Muscle of arm (tissue), 12 donors: Measurements from ENCODE around the gene ING4. TPM values are rescaled to one million over a fixed set of nuclear protein-coding genes. Genes with fewer than 3 reads are reported as not detected.
A peak's percentile ranks its signal among the peaks of the same experiment; 100 is the strongest.

ENCODE experiments used
- DNase-seq: peaks from one replicate; pipeline ENCODE4 v3.0.0-alpha.2; 2013
- polyA plus RNA-seq, 12 donors: library from polyadenylated mRNA; unstranded; fragments of 120-200 nt; gene quantifications; one replicate each; pipeline ENCODE4 v1.2.1, GENCODE V29; 2013; ENCODE audit not compliant: insufficient read length in 12 of 12

ING4 gene
- polyA plus RNA-seq, 12 donors: 45.1 to 100 (median 52.8) TPM; not detected in 1

DNA sequence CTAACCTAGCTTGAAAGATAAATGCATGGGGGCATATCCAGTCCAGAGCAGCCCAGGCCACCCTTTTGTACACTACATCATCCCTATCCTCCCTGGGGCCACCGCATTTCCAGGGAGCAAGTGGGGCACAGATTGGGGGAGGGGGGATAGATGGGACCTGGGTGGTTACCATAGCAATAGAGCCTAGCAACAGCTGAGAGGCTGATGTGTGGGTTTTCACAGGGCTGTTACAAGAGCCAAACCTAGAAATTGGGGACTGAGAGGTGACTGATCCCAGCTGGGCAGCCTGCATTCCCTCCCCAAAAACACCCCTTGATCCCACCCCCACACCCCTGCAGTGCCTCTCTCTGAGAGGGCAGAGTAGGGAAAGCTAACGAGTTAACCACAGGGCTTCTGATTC is 30.0 kb upstream of the ING4 start:
- DNase-seq: no peak

DNA sequence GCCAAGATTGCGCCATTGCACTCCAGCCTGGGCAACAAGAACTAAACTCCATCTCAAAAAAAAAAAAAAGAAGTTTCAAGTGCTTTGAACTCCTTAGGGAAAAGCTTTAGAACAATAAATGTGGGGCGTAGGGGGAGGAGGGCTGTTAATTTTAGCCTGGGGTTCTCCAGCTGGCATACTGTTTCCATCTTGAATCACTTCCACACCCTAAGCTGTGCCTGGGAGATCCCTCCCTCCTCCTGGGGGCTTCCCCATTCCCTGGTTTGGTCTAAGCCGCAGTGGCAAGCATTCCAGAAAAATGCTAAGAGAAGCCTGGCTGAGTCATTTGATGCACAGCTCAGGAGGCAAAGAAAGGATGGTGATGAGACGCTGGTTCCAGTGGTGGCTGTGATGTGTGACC is 28.6 kb upstream of the ING4 start:
- no peak for DNase-seq

DNA sequence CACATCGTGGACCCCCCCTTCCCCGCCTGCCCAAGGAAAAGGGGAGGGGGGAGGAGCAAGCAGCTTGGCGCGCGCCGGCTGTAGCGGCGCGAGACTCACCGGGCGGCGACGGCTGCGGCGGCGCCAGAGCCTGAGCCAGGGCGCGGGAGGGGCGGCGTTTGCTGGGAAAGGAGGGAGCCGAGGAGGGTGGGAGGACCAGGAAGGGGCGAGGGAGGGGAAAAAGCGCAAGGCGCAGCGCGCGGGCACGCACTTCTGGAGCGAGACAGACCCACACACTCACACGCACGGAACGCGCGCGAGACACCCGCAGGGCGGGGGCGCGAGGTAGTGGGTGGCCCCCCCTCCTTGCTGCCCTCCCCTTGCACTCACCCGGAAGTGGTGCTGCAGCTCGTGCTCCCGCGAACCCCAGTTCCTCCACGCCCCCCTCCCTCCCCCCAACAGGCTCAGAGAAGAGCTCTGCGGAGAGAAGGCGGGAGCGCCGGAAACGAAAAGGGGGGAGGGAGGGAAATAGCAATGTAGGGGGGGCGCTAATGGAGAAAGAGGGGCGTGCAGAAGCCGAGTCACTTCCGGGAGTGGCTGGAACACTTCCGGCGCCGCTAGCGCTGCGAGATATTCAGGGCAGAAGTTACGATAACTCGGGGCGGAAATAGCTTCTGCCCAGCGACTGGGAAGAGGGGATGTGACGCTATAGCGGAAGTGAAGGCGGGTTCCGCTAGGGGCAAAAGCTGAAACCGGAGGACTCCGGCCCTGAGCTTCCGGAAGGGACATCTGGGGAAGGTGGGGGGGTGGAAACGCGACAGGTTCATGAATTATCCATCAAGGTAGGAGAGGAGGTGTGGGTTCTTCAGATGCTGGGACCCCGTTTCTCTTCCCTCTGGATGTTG is 26.3 kb upstream of the ING4 start, which contains the start of gene ZNF384:
TSS of gene ZNF384 (minus strand) at position 377 of the 884 bp plus-strand sequence. CDS start 9,855 bp downstream, outside the sequence.
- DNase-seq: peak; percentile 100

DNA sequence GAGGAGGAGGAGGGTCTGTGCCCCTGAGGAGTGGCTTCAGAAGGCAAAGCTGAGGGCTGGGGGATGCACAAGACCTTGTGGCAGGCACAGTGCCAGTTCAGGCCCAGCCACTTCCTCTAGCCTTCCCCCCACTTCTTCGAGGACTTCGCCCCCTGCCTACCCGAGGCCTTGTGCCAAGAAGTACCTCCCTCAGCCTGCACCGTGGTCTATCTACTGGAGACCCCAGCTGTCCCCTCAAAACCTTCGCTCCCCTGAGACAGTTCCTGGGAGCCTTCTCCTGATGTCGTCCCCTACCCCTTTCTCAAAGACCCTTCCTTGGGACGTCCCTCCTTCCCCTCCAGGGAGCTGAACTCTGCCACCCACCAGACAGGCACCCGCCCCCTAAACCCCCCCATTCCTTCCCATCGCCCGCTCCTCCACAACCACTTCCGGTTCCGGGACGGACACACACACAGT is 25.7 kb upstream of the ING4 start:
- no peak for DNase-seq

- no peak for DNase-seq
Measured at GRCh38 chr12:6685814-6686213, 22.9 kb upstream of the ING4 start.

DNA sequence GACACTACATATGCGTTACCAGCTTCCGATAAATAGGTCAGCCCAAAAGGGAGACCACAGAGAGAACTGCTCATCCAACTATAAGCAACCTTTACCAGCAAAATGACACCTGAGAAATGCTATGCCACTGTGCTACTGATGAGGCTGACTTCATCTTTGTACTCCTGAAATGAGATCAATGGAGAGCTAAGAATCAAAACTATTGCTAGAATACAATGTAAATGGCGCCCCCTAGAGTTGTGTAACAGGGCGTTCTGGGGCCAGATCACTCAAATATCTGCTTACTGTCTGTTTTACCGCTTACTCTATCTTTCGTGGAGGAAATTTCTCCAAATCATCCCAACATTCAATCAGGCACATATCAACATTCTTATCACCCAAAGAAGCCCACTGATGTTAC is 21.7 kb upstream of the ING4 start:
- no peak for DNase-seq

DNA sequence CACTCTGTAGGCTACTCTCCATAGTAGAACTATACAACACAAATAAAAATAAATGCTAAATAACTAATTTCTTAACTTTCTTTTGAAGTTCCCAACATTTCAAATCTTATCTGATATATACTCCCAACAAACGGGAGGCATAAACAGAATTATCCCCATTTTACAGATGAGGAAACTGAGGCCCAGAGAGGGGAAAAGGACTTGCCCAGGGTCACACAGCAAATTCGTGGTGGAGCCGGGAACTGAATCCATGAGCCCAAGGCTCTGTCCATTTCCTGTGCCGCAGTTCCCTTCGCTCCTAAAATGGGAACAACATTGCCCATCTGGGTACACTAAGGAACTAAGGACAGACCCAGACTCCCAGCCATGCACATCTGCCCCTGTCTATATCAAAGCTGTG is 14.0 kb upstream of the ING4 start:
- DNase-seq: no peak

DNA sequence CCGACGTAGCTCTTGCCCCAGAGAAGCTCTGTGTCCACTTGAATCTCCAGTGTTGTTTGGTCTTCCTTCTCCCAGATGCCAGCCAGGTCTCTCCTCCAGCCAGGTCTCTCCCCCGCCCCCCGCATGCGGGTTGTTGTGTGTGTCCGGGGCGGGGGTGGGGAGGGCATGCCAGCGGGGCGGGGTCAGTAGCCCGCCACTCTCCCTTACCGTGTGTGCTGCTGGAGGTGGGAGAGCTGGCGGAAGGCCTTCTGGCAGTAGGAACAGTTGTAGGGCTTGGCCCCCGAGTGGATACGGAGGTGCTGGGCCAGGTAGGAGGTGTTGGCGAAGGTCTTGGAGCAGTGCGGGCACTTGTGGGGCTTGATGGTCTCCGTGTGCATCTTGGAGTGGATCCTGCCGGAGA is 9.2 kb upstream of the ING4 start:
- DNase-seq: no peak

DNA sequence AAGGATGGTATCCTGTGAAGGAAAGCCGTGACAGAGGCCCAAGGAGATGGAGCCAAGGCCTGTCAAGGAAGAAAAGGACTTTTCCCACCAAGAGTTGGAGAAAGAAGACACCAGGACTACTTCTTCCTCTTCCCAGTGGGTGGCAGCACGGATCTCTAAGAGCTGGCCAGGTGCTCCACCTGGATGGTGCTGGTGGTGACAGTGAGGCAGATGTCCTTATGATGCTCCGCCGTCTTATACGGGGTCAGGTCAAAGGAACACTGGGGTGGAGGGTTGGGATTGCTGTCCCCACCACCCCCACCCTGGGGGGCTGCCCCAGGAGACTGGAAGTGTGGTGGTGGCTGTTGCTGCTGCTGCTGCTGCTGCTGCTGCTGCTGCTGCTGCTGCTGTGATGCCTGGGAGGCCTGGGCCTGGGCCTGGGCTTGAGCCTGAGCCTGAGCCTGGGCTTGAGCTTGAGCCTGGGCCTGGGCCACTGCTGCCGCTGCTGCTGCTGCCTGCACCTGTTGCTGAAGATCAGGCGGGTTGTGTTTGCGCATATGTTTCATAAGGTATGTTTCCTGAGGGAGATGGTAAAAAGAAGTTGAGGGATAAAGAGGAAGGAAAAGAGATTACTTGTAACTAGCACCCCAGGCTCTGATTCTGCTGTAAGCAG is 4.8 kb upstream of the ING4 start:
- DNase-seq: no peak

GRCh38 chr12:6666211-6666610 is 3.3 kb upstream of the ING4 start:
- DNase-seq: no peak

DNA sequence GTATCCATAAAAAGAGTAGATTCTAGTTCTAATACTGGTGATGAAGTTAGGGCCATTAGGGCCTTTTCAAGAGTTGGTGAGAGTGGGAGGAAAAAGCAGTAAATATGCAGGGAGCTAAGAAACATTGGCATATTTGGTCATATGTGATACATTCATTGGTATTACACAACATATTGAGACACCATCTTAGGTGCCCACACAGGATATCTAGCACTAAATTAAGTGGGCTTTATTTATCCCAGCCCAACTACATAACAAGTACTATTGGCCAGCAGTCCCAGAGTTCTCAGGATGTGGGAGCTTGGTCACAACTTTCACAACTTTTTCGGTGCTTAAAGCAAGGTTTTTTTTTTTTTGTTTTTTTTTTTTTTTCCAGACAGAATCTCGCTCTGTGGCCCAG is 2.0 kb upstream of the ING4 start:
- DNase-seq: no peak

DNA sequence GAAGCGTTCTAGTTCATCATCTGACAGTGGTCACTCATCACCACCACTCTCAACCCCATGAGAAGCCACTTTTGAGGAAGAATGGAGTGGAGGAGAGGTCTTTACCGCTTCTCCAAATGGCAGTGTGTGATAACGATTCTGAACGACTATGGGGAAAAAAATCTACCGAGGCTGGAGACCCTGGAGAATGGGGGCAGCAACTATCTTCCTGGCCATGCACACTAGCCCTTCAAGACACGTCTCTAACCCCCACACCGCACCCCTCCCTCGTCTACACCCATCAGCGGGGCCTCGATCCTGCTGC is 365 bp downstream of the ING4 start:
- DNase-seq: no peak

GRCh38 chr12:6653987-6654386 is 8.9 kb downstream of the ING4 start:
- no peak for DNase-seq

- DNase-seq: no peak
Measured at GRCh38 chr12:6653342-6653741, 9.6 kb downstream of the ING4 start.

DNA sequence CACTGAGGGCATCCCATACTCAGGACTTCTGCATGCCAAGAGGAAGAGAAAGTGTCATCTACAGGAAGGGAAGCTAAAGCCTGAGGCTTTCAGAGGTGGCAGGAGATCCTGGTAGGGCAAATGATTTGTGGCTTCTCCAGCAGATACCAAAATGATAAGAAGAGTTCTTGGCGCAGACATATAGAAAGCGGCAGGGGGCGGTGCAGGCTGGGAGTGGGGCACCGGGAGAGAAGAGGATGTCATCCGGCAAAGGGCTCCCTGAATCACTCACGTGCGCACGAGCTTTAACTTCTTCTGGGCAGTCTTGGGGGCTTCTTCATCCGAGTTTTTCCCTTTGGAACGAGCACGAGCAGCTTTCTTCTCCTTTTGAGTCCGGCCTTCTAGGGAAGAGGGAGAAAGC is 10.5 kb downstream of the ING4 start:
- DNase-seq: no peak

DNA sequence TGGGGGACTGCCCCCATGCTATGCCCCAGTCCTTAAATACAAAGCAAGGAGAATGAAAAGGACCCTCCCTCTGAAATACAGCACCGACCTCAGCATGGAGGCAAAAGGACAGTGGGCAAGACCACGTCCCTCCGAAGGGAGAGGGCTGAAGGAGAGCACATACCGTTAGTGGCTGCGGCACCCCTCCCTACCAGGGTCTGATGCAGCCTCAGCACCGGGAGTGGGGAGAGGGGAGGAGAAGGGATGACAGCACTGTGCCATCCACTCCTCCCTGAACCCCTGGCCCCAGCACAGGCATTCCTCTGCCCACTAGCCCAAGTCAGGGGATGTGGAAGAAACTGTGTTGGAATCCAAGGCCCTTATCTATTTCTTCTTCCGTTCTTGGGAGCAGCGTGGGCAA is 12.1 kb downstream of the ING4 start:
- no peak for DNase-seq

GRCh38 chr12:6647083-6647604 is 15.8 kb downstream of the ING4 start, which contains the start of gene ACRBP:
ACRBP (minus strand) TSS chr12:6647432; CDS start chr12:6647366, 66 bp downstream.
- peak; percentile 55 for DNase-seq

GRCh38 chr12:6646276-6647082 is 16.4 kb downstream of the ING4 start:
- no peak for DNase-seq

DNA sequence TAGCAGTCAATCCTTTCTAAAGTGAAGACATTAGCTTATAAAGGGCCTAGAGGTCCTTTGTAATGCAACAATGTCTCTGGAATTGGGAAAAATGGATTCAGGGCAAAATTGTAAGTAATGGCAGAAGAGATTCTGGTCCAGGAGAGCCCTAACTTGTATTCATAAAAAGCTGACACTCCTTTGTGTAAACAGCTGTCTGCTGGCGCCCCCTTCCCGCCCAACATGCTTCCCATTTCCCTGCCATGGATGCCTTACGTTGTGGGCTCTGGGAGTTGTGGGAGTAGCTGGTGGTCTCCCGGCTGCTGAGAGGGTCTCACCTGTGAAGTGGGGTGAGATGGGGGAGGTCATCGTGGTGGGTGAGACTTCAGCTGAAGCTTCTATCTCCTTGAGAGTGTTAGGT is 18.0 kb downstream of the ING4 start:
- DNase-seq: peak; percentile 54

DNA sequence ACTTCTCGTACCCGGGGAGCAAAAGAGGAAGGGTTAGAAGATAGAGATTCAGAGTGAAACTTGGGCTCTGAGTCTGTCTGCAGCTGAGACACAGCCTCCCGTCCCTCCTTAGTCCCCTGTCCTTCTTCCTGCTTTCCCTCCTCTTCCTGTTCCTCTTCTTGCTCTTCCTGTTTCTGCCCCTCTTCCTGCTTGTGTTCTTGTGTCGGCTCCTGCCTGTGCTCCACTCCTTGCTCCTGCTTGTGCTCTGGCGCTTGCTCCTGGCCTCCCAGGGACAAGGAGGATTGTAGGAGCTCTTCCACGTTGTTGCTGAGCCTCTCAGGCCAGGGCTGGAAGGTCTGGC is 18.7 kb downstream of the ING4 start:
- DNase-seq: no peak

DNA sequence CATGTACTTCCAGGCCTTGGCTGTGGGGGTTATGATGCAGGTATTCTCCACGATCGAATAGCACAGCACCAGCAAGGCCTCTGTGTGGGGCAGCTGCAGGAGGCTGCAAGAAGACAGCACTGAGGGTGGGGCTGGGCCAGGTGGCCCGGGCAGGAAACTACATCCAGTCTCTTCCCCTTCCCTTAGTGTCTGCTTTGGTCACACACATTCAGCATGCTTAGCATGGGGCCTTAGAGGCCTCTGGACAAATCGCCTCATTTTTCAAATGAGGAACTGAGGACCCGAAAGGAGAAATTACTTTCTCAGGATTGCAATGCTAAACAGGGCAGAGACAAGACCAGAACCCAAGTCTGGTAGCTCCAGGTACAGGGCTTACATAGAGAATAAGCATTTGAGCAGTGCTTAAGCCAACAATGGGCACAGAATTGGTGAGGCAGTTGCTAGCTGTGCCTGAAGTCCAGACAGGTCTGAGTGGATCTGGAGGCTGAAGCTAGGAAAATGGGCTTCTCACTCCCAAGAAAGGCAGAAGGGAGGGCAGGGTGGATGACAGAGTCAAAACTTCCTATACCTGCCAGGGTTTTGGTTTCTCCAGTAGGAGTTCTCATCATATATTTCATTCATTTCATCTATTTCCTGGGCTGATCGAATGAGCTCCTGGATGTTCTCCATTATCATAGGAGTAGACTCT is 19.2 kb downstream of the ING4 start:
- no peak for DNase-seq

DNA sequence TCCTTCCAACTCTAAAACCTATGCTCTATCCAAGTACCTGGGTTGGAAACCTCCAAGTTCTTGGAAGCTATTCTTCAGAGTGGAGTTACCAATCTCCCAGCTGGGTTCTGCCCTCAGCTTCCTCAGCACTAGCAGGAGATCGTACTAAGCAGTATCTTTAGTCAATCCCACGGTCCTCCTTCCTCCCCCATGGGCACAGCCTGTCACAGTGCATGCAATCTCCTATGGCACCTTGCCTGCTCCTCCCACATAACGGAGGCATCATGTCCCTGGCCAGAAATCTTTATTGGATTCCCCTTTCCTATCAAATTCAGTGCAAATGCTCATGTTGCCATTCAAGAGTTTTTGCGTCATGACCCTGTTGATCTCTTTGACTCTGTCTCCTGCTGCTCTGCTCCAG is 21.8 kb downstream of the ING4 start:
- DNase-seq: no peak
